H9 (cell line): ENCODE results near the gene FAHD2A. TPM values are rescaled to one million over a fixed set of nuclear protein-coding genes. Genes with fewer than 3 reads are reported as not detected.

Source experiments
- DNase-seq: peaks from one replicate; pipeline ENCODE4 v3.0.0-alpha.2; 2017
- H2AFZ ChIP-seq: one replicate; pipeline ENCODE4 v1.6.1; 2013; ENCODE audit warnings: mild to moderate bottlenecking, low read length, control low read depth, moderate library complexity
- H2AK5ac ChIP-seq: 2 replicates; pipeline ENCODE4 v1.6.1; 2013; ENCODE audit warnings: low read length, control low read depth, mixed read lengths; ENCODE audit not compliant: insufficient read length
- H2BK120ac ChIP-seq: one replicate; pipeline ENCODE4 v1.6.1; 2013; ENCODE audit warnings: low read depth, mild to moderate bottlenecking, low read length, control low read depth, inconsistent platforms; ENCODE audit not compliant: poor library complexity, severe bottlenecking
- H2BK12ac ChIP-seq: 2 replicates; pipeline ENCODE4 v1.6.1; 2013; ENCODE audit warnings: low read length, control low read depth, mixed read lengths, low read depth; ENCODE audit not compliant: insufficient read length
- H2BK15ac ChIP-seq: 2 replicates; pipeline ENCODE4 v1.6.1; 2013; ENCODE audit warnings: low read depth, low read length, control low read depth
- H2BK20ac ChIP-seq: one replicate; pipeline ENCODE4 v1.6.1; 2013; ENCODE audit warnings: low read depth, mild to moderate bottlenecking, low read length, control low read depth, inconsistent platforms; ENCODE audit not compliant: poor library complexity, severe bottlenecking
- H2BK5ac ChIP-seq: 2 replicates; pipeline ENCODE4 v1.6.1; 2013; ENCODE audit warnings: low read length, control low read depth, mixed read lengths; ENCODE audit not compliant: insufficient read length
- H3K14ac ChIP-seq: 2 replicates; pipeline ENCODE4 v1.6.1; 2013; ENCODE audit warnings: low read length, control low read depth; ENCODE audit not compliant: insufficient read depth
- H3K18ac ChIP-seq: 2 replicates; pipeline ENCODE4 v1.6.1; 2013; ENCODE audit warnings: low read depth, mild to moderate bottlenecking, mixed read lengths, low read length, control low read depth; ENCODE audit not compliant: insufficient read length
- H3K23ac ChIP-seq: 2 replicates; pipeline ENCODE4 v1.6.1; 2013; ENCODE audit warnings: low read length, control low read depth, mixed read lengths, low read depth; ENCODE audit not compliant: insufficient read length
- H3K23me2 ChIP-seq: 2 replicates; pipeline ENCODE4 v1.6.1; 2013; ENCODE audit warnings: low read depth, mild to moderate bottlenecking, mixed read lengths, low read length, control low read depth; ENCODE audit not compliant: insufficient read length, poor library complexity, severe bottlenecking
- H3K27ac ChIP-seq: 2 replicates; pipeline ENCODE4 v1.5.1; 2013; ENCODE audit warnings: low read length, control low read depth, mixed read lengths, low read depth; ENCODE audit not compliant: insufficient read length
- H3K27me3 ChIP-seq: 2 replicates; pipeline ENCODE4 v1.6.1; 2013; ENCODE audit warnings: low read length, control low read depth, inconsistent platforms; ENCODE audit not compliant: insufficient read depth
- H3K4ac ChIP-seq: 2 replicates; pipeline ENCODE4 v1.6.1; 2013; ENCODE audit warnings: low read depth, mild to moderate bottlenecking, control low read depth, inconsistent platforms, low read length, moderate library complexity
- H3K4me1 ChIP-seq: 2 replicates; pipeline ENCODE4 v1.6.1; 2013; ENCODE audit warnings: low read length, control low read depth, inconsistent platforms; ENCODE audit not compliant: insufficient read depth
- H3K4me2 ChIP-seq: 2 replicates; pipeline ENCODE4 v1.6.1; 2013; ENCODE audit warnings: low read length, control low read depth, mixed read lengths; ENCODE audit not compliant: insufficient read length, insufficient read depth
- H3K56ac ChIP-seq: 2 replicates; pipeline ENCODE4 v1.6.1; 2013; ENCODE audit warnings: low read depth, mild to moderate bottlenecking, mixed read lengths, low read length, control low read depth; ENCODE audit not compliant: insufficient read length
- H3K79me1 ChIP-seq: 2 replicates; pipeline ENCODE4 v1.6.1; 2013; ENCODE audit warnings: low read depth, mild to moderate bottlenecking, moderate library complexity, low read length, control low read depth, inconsistent platforms; ENCODE audit not compliant: insufficient read depth, poor library complexity, severe bottlenecking
- H3K79me2 ChIP-seq: 2 replicates; pipeline ENCODE4 v1.6.1; 2013; ENCODE audit warnings: low read length, control low read depth, inconsistent platforms; ENCODE audit not compliant: insufficient read depth
- H3K9ac ChIP-seq: 2 replicates; pipeline ENCODE4 v1.6.1; 2013; ENCODE audit warnings: low read length, control low read depth, mixed read lengths; ENCODE audit not compliant: insufficient read length; ENCODE audit errors: extremely low read depth
- H3K9me3 ChIP-seq: one replicate; pipeline ENCODE4 v1.6.1; 2013; ENCODE audit warnings: low read depth, low read length, inconsistent platforms; ENCODE audit not compliant: control insufficient read depth
- H3T11ph ChIP-seq: one replicate; pipeline ENCODE4 v1.6.1; 2013; ENCODE audit warnings: mild to moderate bottlenecking, low read length, control low read depth, inconsistent platforms
- H4K20me1 ChIP-seq: one replicate; pipeline ENCODE4 v1.6.1; 2013; ENCODE audit not compliant: control insufficient read depth, insufficient read length, insufficient read depth
- H4K5ac ChIP-seq: 2 replicates; pipeline ENCODE4 v1.6.1; 2013; ENCODE audit warnings: low read depth, mild to moderate bottlenecking, mixed read lengths, low read length, control low read depth; ENCODE audit not compliant: insufficient read length
- H4K8ac ChIP-seq: replicated peaks from 2 replicates; pipeline ENCODE4 v1.6.1; 2013; ENCODE audit warnings: low read length, control low read depth, mixed read lengths, low read depth; ENCODE audit not compliant: insufficient read length
- H4K91ac ChIP-seq: 2 replicates; pipeline ENCODE4 v1.6.1; 2013; ENCODE audit warnings: low read depth, mild to moderate bottlenecking, moderate library complexity, mixed read lengths, low read length, control low read depth; ENCODE audit not compliant: insufficient read length
- H3K27ac Mint-ChIP-seq, 3 experiments: 2 replicates in 2 of 3; 3 replicates in 1 of 3; pipeline ENCODE4 v1.8.0; 2020 to 2021; ENCODE audit warnings: mixed read lengths in 3 of 3, mild to moderate bottlenecking in 1 of 3, moderate library complexity in 1 of 3
- H3K27me3 Mint-ChIP-seq: 2 replicates; pipeline ENCODE4 v1.8.0; 2021; ENCODE audit warnings: low read depth, mild to moderate bottlenecking, moderate library complexity, mixed read lengths
- H3K36me3 Mint-ChIP-seq, 3 experiments: 2 replicates in 2 of 3; 3 replicates in 1 of 3; pipeline ENCODE4 v1.8.0; 2020 to 2021; ENCODE audit warnings: low read depth in 3 of 3, mixed read lengths in 3 of 3; ENCODE audit not compliant: insufficient read depth in 1 of 3
- H3K4me1 Mint-ChIP-seq, 2 experiments: 2 replicates each; pipeline ENCODE4 v1.8.0; 2020; ENCODE audit warnings: mixed read lengths in 2 of 2
- H3K4me3 Mint-ChIP-seq, 2 experiments: 2 replicates in 1 of 2; 3 replicates in 1 of 2; pipeline ENCODE4 v1.8.0; 2020 to 2021; ENCODE audit warnings: mild to moderate bottlenecking in 2 of 2, mixed read lengths in 2 of 2, moderate library complexity in 1 of 2
- H3K9me3 Mint-ChIP-seq, 2 experiments: 2 replicates in 1 of 2; 3 replicates in 1 of 2; pipeline ENCODE4 v1.8.0; 2020; ENCODE audit warnings: mild to moderate bottlenecking in 2 of 2, mixed read lengths in 2 of 2, moderate library complexity in 1 of 2
- WGBS: extraction: QIAGEN DNeasy Blood & Tissue Kit; methylation state at CpG from one replicate; pipeline ENCODE4 v1.1.7; 2013; ENCODE audit warnings: missing lambda C conversion rate, low lambda C conversion rate, mixed read lengths; ENCODE audit not compliant: insufficient read length; ENCODE audit errors: extremely low coverage; 5-methylcytosine and 5-hydroxymethylcytosine counted together
- total RNA-seq: library from RNA; stranded (reverse); gene quantifications from 2 replicates; pipeline ENCODE4 v1.2.1, GENCODE V29; 2021
- TF ChIP-seq, protein P1 (sequence below): fragments of 200-600 bp; sonication (generic); conservative IDR thresholded peaks from 3 replicates; pipeline ENCODE4 v1.8.0; 2021; ENCODE audit warnings: antibody characterized with exemption, mild to moderate bottlenecking

FAHD2A gene
- total RNA-seq, 1 experiment from 2014 or later: 39.8 TPM

GRCh38 chr2:95383635-95384027, 18.9 kb upstream of the FAHD2A start:
- no CpG with 5 or more reads among the region's 9 CpGs for WGBS
- no peaks in the 10 kb centered on the region for H3K9me3 Mint-ChIP-seq
- H3K4me3 Mint-ChIP-seq: no peak overlapping the region

More at GRCh38 chr2:95383635-95384027, 18.9 kb upstream of the FAHD2A start:
- Histone ChIP-seq H3K14ac (no peak overlapping the region), H4K5ac (no peak overlapping the region), H2BK12ac (no peak overlapping the region), H3T11ph (no peak overlapping the region), H3K9ac (no peak overlapping the region), H3K27ac (no peak overlapping the region), H2BK20ac (no peak overlapping the region), H3K79me2 (no peaks in the 10 kb centered on the region), H3K27me3 (no peaks in the 10 kb centered on the region), H2BK15ac (no peak overlapping the region), H4K8ac (no peak overlapping the region), H2AFZ (no peak overlapping the region), H3K23ac (no peak overlapping the region), H3K56ac (no peak overlapping the region), H4K91ac (no peak overlapping the region), H3K9me3 (no peaks in the 10 kb centered on the region), H3K79me1 (no peaks in the 10 kb centered on the region), H3K23me2 (no peaks in the 10 kb centered on the region), H3K18ac (no peak overlapping the region), H3K4me1 (no peaks in the 10 kb centered on the region), H4K20me1 (no peaks in the 10 kb centered on the region), H3K4me2 (no peak overlapping the region), H3K4ac (no peak overlapping the region), H2AK5ac (no peak overlapping the region), H2BK5ac (no peak overlapping the region), H2BK120ac (no peak overlapping the region)
- Mint-ChIP-seq H3K36me3 (no peaks in the 10 kb centered on the region), H3K27me3 (peaks cover 23% of the 10 kb centered on the region), H3K27ac (no peak overlapping the region), H3K4me1 (peaks cover 7 to 14% of the 10 kb centered on the region in 2 experiments)
- DNase-seq: no peak
- TF ChIP-seq, protein P1, sequence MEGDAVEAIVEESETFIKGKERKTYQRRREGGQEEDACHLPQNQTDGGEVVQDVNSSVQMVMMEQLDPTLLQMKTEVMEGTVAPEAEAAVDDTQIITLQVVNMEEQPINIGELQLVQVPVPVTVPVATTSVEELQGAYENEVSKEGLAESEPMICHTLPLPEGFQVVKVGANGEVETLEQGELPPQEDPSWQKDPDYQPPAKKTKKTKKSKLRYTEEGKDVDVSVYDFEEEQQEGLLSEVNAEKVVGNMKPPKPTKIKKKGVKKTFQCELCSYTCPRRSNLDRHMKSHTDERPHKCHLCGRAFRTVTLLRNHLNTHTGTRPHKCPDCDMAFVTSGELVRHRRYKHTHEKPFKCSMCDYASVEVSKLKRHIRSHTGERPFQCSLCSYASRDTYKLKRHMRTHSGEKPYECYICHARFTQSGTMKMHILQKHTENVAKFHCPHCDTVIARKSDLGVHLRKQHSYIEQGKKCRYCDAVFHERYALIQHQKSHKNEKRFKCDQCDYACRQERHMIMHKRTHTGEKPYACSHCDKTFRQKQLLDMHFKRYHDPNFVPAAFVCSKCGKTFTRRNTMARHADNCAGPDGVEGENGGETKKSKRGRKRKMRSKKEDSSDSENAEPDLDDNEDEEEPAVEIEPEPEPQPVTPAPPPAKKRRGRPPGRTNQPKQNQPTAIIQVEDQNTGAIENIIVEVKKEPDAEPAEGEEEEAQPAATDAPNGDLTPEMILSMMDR: no peak
